Pancreas (tissue), 10 donors: ENCODE data around the gene FKBP5. TPM values are rescaled to one million over a fixed set of nuclear protein-coding genes. Genes with fewer than 3 reads are reported as not detected.

Experiments
- ATAC-seq, 4 donors: fragments of 200-7000 bp; cut with Tn5 transposase; one replicate each; pipeline versions ENCODE4 v1.8.0 to v1.9.1; 2020; ENCODE audit warnings: mild to moderate bottlenecking in 4 of 4, moderate library complexity in 4 of 4
- DNase-seq, 6 donors: peaks; one replicate each; pipeline ENCODE4 v3.0.0-alpha.2; 2020
- FAIRE-seq: peaks from 2 replicates; lab custom pipeline; 2012; peaks lifted over from hg19 to GRCh38; lab: Jason Lieb, UNC
- H3K27ac ChIP-seq, 4 donors: fragments of 200-600 bp; sonication (generic); 1 replicate in 3 of 4; 2 replicates in 1 of 4; pipeline versions ENCODE4 v1.5.0 to v1.8.0; 2020
- H3K27me3 ChIP-seq, 4 donors: fragments of 200-600 bp; one replicate each; pipeline ENCODE4 v1.8.0; 2021
- H3K36me3 ChIP-seq, 3 donors: fragments of 200-600 bp; sonication (generic) in 1 of 3; one replicate each; pipeline versions ENCODE4 v1.5.0 to v1.8.0; 2020 to 2021
- H3K4me1 ChIP-seq, 3 donors: fragments of 200-600 bp; one replicate each; pipeline ENCODE4 v1.8.0; 2021
- H3K4me3 ChIP-seq, 4 donors: fragments of 200-600 bp; sonication (generic) in 2 of 4; one replicate each; pipeline versions ENCODE4 v1.5.0 to v1.8.0; 2020 to 2021
- H3K9me3 ChIP-seq, 4 donors: fragments of 200-600 bp; one replicate each; pipeline ENCODE4 v1.8.0; 2021
- WGBS, 2 donors: extraction: QIAGEN DNeasy Blood & Tissue Kit; methylation state at CpG; one replicate each; pipeline ENCODE4 v1.1.7; 2013; 5-methylcytosine and 5-hydroxymethylcytosine counted together
- intact Hi-C, 3 donors: fragments of 100-400 bp; cut with DNase I; formaldehyde crosslinking; loops; one replicate each; pipeline versions ENCODE4 v1.11.1 to v1.14.2; 2022
- polyA plus RNA-seq, 2 donors: library from polyadenylated mRNA; stranded (reverse); fragments of 200-250 nt; gene quantifications; one replicate each; pipeline ENCODE4 v1.2.3, GENCODE V29; 2013
- total RNA-seq, 6 donors: library from RNA; stranded (reverse); fragmentation: NEBNext Ultra II Directional in 4 of 6; extraction: Animal tissue kit (Norgen Biotek cat#: 25700) in 4 of 6; gene quantifications; one replicate each; pipeline versions ENCODE4 v1.2.1 to v1.2.4, GENCODE V29; 2021 to 2023
- TF ChIP-seq, protein P1 (sequence below), 4 donors: fragments of 200-600 bp; sonication (generic) in 3 of 4; IDR thresholded peaks; one replicate each; pipeline versions ENCODE4 v1.5.0 to v1.8.0; 2021; ENCODE audit warnings: antibody characterized with exemption in 4 of 4
- donor health status: healthy with polysubstance abuse.
- donor health status: DM: no; HTN: no; CAD: no; lungs with moderate emphysema.
- donor health status: DM: no; HTN: no; CAD: no.
- donor health status: control.
- donor health status: control.
- donor health status: Bipolar disorder and iron deficiency.
- donor health status: DM: yes; HTN: yes; CAD: no.
- donor health status: DM: no; HTN: no; CAD: no.
- donor health status: DM: no; HTN: no; CAD: no.
- donor health status: DM: yes; HTN: yes; CAD: no.

The FKBP5 gene
- total and polyA plus RNA-seq, 8 donors, result 13.0 to 78.4 (median 50.3) TPM

DNA sequence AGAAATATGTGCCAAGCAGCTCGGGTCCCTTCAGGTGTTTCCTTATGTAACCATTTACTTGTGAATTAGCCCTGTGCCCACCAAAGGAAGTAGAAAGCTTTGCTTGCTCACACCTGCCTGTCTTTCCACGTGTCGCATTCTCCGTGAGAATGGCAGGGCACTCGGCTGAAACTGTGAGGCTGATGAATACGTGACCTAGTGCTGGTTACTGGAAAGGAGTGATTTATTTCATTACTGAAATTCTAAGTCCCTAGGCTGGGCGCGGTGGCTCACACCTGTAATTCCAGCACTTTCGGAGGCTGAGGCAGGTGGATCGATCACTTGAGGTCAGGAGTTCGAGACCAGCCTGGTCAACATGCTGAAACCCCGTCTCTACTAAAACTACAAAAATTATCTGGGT, 130.1 kb downstream of the FKBP5 start:
- FAIRE-seq, result no peak
- TF ChIP-seq, protein P1, sequence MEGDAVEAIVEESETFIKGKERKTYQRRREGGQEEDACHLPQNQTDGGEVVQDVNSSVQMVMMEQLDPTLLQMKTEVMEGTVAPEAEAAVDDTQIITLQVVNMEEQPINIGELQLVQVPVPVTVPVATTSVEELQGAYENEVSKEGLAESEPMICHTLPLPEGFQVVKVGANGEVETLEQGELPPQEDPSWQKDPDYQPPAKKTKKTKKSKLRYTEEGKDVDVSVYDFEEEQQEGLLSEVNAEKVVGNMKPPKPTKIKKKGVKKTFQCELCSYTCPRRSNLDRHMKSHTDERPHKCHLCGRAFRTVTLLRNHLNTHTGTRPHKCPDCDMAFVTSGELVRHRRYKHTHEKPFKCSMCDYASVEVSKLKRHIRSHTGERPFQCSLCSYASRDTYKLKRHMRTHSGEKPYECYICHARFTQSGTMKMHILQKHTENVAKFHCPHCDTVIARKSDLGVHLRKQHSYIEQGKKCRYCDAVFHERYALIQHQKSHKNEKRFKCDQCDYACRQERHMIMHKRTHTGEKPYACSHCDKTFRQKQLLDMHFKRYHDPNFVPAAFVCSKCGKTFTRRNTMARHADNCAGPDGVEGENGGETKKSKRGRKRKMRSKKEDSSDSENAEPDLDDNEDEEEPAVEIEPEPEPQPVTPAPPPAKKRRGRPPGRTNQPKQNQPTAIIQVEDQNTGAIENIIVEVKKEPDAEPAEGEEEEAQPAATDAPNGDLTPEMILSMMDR (IDR thresholded peaks at IDR 0.05), result no peak
- no peak for ATAC-seq
- no peak for DNase-seq
- H3K4me3 ChIP-seq, result no peak overlapping the region
- no peaks in the 10 kb centered on the region for H3K27me3 ChIP-seq
- H3K27ac ChIP-seq, result no peak overlapping the region
- intact Hi-C loops, result no loop called here
- H3K4me1 ChIP-seq, result no peaks in the 10 kb centered on the region
- no peaks in the 10 kb centered on the region for H3K9me3 ChIP-seq
- no peaks in the 10 kb centered on the region for H3K36me3 ChIP-seq
- WGBS, 2 donors, result 70 to 80% methylated on average over 12 of the region's 12 CpGs

DNA sequence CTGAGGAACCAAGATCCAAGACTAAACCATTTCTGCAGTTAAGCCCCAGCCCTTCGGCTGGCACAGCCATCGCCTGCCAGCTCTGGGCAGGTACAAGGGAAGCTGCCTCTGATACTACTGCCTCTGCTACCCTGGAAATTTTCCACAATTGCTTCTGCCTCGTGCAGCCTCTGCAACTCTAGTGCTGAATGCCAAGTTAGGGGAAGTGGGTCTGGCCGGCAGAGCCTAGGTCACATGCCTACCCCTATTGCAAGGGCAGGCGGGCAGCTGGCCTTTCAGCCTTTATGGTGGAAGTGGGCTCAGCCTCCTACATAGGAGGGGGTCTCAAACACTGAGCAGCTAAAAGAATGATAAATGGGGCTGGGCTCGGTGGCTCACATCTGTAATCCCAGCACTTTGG, 131.5 kb downstream of the FKBP5 start:
- Histone ChIP-seq H3K9me3 (no peaks in the 10 kb centered on the region), H3K27me3 (peaks cover 0 to 4% (median 0%) of the 10 kb centered on the region in 4 donors), H3K4me3 (no peak overlapping the region), H3K4me1 (no peaks in the 10 kb centered on the region), H3K36me3 (no peaks in the 10 kb centered on the region), H3K27ac (no peak overlapping the region)
- ATAC-seq, result peak in 2 of 4 donors; percentile 32 to 53
- intact Hi-C loops, result no loop called here
- no peak for DNase-seq
- TF ChIP-seq, protein P1 (IDR thresholded peaks at IDR 0.05), result no peak
- no peak for FAIRE-seq
- 71 to 76% methylated on average over 6 of the region's 6 CpGs for WGBS, 2 donors

DNA sequence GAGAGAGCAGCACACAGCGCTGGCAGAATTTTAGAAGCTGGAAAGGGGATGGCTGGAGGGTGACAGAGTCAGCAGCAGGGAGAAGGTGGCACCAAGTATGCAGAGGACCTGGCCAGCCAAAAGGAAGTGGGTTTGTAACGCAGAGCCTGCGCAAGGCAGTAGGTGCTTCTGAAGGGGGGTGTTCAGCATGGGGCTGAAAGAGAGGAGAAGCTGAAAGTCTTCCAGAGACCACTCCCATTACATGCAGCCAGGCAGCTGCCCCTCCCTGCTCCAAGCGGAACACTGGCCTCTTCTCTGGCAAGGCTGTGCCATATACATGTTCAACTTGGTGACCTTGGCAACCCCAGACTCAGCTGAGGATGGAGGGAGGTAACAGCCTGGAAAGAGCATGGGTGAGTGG, 133.9 kb downstream of the FKBP5 start:
- H3K27ac ChIP-seq, result no peak overlapping the region
- intact Hi-C loops, result no loop called here
- H3K36me3 ChIP-seq, result no peaks in the 10 kb centered on the region
- TF ChIP-seq, protein P1 (IDR thresholded peaks at IDR 0.05), result no peak
- ATAC-seq (no peak), FAIRE-seq (no peak), DNase-seq (no peak)
- 89 to 90% methylated on average over 4 of the region's 4 CpGs for WGBS, 2 donors
- H3K4me3 ChIP-seq, result no peak overlapping the region
- peaks cover 0 to 4% (median 0%) of the 10 kb centered on the region in 4 donors for H3K27me3 ChIP-seq
- no peaks in the 10 kb centered on the region for H3K9me3 ChIP-seq
- H3K4me1 ChIP-seq, result no peaks in the 10 kb centered on the region

DNA sequence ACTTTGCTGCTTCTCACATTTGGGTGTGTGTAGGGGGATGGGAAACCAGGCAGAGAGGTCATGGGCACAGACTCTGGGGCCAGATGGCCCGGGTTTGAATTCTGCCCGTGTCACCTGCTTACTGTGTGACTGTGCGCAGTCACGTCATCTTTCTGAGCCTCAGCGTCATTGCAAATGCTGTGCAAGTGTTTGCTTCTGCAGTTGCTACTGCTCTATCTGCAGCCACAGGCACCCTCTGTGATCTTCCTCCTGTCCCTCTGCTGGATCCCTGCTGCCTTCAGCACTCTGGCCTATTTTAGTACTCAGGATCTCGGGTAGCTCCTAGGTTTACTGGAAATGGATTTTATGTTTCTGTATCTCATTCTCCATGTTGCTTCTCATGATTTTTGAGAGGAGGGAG, 135.4 kb downstream of the FKBP5 start:
- ATAC-seq (no peak), DNase-seq (no peak), FAIRE-seq (no peak)
- Histone ChIP-seq H3K4me1 (no peaks in the 10 kb centered on the region), H3K27me3 (peaks cover 0 to 4% (median 0%) of the 10 kb centered on the region in 4 donors), H3K9me3 (no peaks in the 10 kb centered on the region), H3K36me3 (no peaks in the 10 kb centered on the region), H3K4me3 (no peak overlapping the region), H3K27ac (no peak overlapping the region)
- WGBS, 2 donors, result 64 to 66% methylated on average over 6 of the region's 6 CpGs
- TF ChIP-seq, protein P1 (IDR thresholded peaks at IDR 0.05), result no peak
- intact Hi-C loops, result no loop called here

DNA sequence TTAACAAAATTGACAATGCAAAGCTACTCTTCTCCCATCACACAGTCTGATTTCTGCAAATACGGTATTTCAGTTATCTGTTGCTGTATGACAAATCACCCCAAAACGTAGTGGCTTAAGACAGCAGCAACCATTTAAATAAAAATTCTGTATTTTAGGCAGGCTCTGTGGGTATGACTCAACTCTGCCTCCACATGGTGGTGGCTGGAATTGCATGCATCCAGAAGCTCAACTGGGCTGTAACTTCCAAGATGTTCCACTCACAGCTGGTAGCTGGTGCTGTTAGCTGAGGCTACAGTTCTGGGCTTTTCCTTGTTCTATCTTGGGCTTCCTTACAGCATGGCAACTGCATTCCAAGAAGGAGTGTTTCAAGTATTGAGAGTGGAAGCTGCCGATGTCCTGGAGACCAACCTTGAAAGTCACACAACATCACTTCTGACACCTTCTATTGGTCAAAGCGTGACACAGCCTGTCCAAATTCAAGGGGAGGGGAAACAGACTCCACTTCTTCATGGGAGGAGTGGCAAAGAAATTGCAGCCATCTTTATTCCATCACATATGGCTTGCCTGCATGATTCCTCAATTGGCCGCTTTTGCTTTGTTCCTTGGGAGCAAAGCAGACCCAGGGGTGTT, 136.3 kb downstream of the FKBP5 start:
- no peaks in the 10 kb centered on the region for H3K36me3 ChIP-seq
- intact Hi-C loops, result no loop called here
- H3K27me3 ChIP-seq, result peaks cover 0 to 4% (median 0%) of the 10 kb centered on the region in 4 donors
- H3K4me3 ChIP-seq, result no peak overlapping the region
- H3K27ac ChIP-seq, result no peak overlapping the region
- WGBS, 2 donors, result 59 to 65% methylated on average over 5 of the region's 5 CpGs
- DNase-seq (peak in 4 of 6 donors; percentile 6 to 68 (median 54)), ATAC-seq (peak in 3 of 4 donors; percentile 67 to 77 (median 69)), FAIRE-seq (no peak)
- no peaks in the 10 kb centered on the region for H3K4me1 ChIP-seq
- no peaks in the 10 kb centered on the region for H3K9me3 ChIP-seq
- TF ChIP-seq, protein P1 (IDR thresholded peaks at IDR 0.05), result peak; percentile 52 to 79 (median 66)
